Pancreas (tissue), 10 donors: ENCODE measurements around the gene TBX2. TPM values are rescaled to one million over a fixed set of nuclear protein-coding genes. Genes with fewer than 3 reads are reported as not detected.

Experiments used
- ATAC-seq, 4 donors: fragments of 200-7000 bp; cut with Tn5 transposase; one replicate each; pipeline versions ENCODE4 v1.8.0 to v1.9.1; 2020; ENCODE audit warnings: mild to moderate bottlenecking in 4 of 4, moderate library complexity in 4 of 4
- DNase-seq, 6 donors: peaks; one replicate each; pipeline ENCODE4 v3.0.0-alpha.2; 2020
- FAIRE-seq: peaks from 2 replicates; lab custom pipeline; 2012; peaks lifted over from hg19 to GRCh38; lab: Jason Lieb, UNC
- H3K27ac ChIP-seq, 4 donors: fragments of 200-600 bp; sonication (generic); 1 replicate in 3 of 4; 2 replicates in 1 of 4; pipeline versions ENCODE4 v1.5.0 to v1.8.0; 2020
- H3K27me3 ChIP-seq, 4 donors: fragments of 200-600 bp; one replicate each; pipeline ENCODE4 v1.8.0; 2021
- H3K36me3 ChIP-seq, 3 donors: fragments of 200-600 bp; sonication (generic) in 1 of 3; one replicate each; pipeline versions ENCODE4 v1.5.0 to v1.8.0; 2020 to 2021
- H3K4me1 ChIP-seq, 3 donors: fragments of 200-600 bp; one replicate each; pipeline ENCODE4 v1.8.0; 2021
- H3K4me3 ChIP-seq, 4 donors: fragments of 200-600 bp; sonication (generic) in 2 of 4; one replicate each; pipeline versions ENCODE4 v1.5.0 to v1.8.0; 2020 to 2021
- H3K9me3 ChIP-seq, 4 donors: fragments of 200-600 bp; one replicate each; pipeline ENCODE4 v1.8.0; 2021
- CTCF ChIP-seq, 4 donors: fragments of 200-600 bp; sonication (generic) in 3 of 4; IDR thresholded peaks; one replicate each; pipeline versions ENCODE4 v1.5.0 to v1.8.0; 2021; ENCODE audit warnings: antibody characterized with exemption in 4 of 4
- WGBS, 2 donors: extraction: QIAGEN DNeasy Blood & Tissue Kit; methylation state at CpG; one replicate each; pipeline ENCODE4 v1.1.7; 2013; 5-methylcytosine and 5-hydroxymethylcytosine counted together
- intact Hi-C, 3 donors: fragments of 100-400 bp; cut with DNase I; formaldehyde crosslinking; loops; one replicate each; pipeline versions ENCODE4 v1.11.1 to v1.14.2; 2022
- polyA plus RNA-seq, 2 donors: library from polyadenylated mRNA; stranded (reverse); fragments of 200-250 nt; gene quantifications; one replicate each; pipeline ENCODE4 v1.2.3, GENCODE V29; 2013
- total RNA-seq, 6 donors: library from RNA; stranded (reverse); fragmentation: NEBNext Ultra II Directional in 4 of 6; extraction: Animal tissue kit (Norgen Biotek cat#: 25700) in 4 of 6; gene quantifications; one replicate each; pipeline versions ENCODE4 v1.2.1 to v1.2.4, GENCODE V29; 2021 to 2023
- donor health status: healthy with polysubstance abuse.
- donor health status: DM: no; HTN: no; CAD: no; lungs with moderate emphysema.
- donor health status: DM: no; HTN: no; CAD: no.
- donor health status: control.
- donor health status: control.
- donor health status: Bipolar disorder and iron deficiency.
- donor health status: DM: yes; HTN: yes; CAD: no.
- donor health status: DM: no; HTN: no; CAD: no.
- donor health status: DM: no; HTN: no; CAD: no.
- donor health status: DM: yes; HTN: yes; CAD: no.

The TBX2 gene
- total and polyA plus RNA-seq, 8 donors: 1.2 to 12.1 (median 2.7) TPM

GRCh38 chr17:61390479-61390791 lies 9.2 kb upstream of the TBX2 start:
- Histone ChIP-seq H3K4me1 (peaks cover 0 to 3% (median 0%) of the 10 kb centered on the region in 3 donors), H3K27ac (no peak overlapping the region), H3K9me3 (no peaks in the 10 kb centered on the region), H3K4me3 (no peak overlapping the region), H3K36me3 (no peaks in the 10 kb centered on the region), H3K27me3 (no peaks in the 10 kb centered on the region)
- FAIRE-seq: no peak
- TF ChIP-seq CTCF (IDR thresholded peaks at IDR 0.05): no peak
- peak in 2 of 6 donors; percentile 49 to 63 for DNase-seq
- WGBS, 2 donors: 87 to 90% methylated on average over 11 of the region's 11 CpGs
- ATAC-seq: no peak
- intact Hi-C loops: loop anchor here in 2 of 3 donors (5.0 to 10.0 kb wide), 2 partner anchors 383 to 386 kb away; no protein-coding TSS in a partner anchor

- FAIRE-seq: no peak
- peaks cover 0 to 7% (median 3%) of the 10 kb centered on the region in 4 donors for H3K27me3 ChIP-seq
- peaks cover 0 to 3% (median 1%) of the 10 kb centered on the region in 3 donors for H3K4me1 ChIP-seq
- no peak overlapping the region for H3K27ac ChIP-seq
- no peak for DNase-seq
- ATAC-seq: no peak
- no peaks in the 10 kb centered on the region for H3K9me3 ChIP-seq
- no peak overlapping the region for H3K4me3 ChIP-seq
- TF ChIP-seq CTCF (IDR thresholded peaks at IDR 0.05): no peak
- intact Hi-C loops: loop anchor here in 2 of 3 donors (5.0 to 10.0 kb wide), 2 partner anchors 384 to 387 kb away; no protein-coding TSS in a partner anchor
- no peaks in the 10 kb centered on the region for H3K36me3 ChIP-seq
- WGBS, 2 donors: 94% methylated on average over 16 to 19 of the region's 19 CpGs
Measured at GRCh38 chr17:61391595-61392291, 7.9 kb upstream of the TBX2 start.

GRCh38 chr17:61392679-61393078 lies 7.0 kb upstream of the TBX2 start:
- ATAC-seq (no peak), FAIRE-seq (no peak), DNase-seq (peak in 1 of 6 donors; percentile 1)
- Histone ChIP-seq H3K9me3 (no peaks in the 10 kb centered on the region), H3K4me1 (peaks cover 0 to 9% (median 4%) of the 10 kb centered on the region in 3 donors), H3K4me3 (no peak overlapping the region), H3K36me3 (no peaks in the 10 kb centered on the region), H3K27ac (no peak overlapping the region), H3K27me3 (peaks cover 0 to 10% (median 3%) of the 10 kb centered on the region in 4 donors)
- no peak for TF ChIP-seq CTCF (IDR thresholded peaks at IDR 0.05)
- WGBS, 2 donors: 94 to 96% methylated on average over 3 of the region's 3 CpGs
- intact Hi-C loops: loop anchor here in 2 of 3 donors (5.0 to 10.0 kb wide), 2 partner anchors 385 to 388 kb away; no protein-coding TSS in a partner anchor

- H3K27me3 ChIP-seq: peaks cover 0 to 10% (median 3%) of the 10 kb centered on the region in 4 donors
- FAIRE-seq (no peak), ATAC-seq (no peak)
Measured at GRCh38 chr17:61393550-61393903, 6.1 kb upstream of the TBX2 start.

More at GRCh38 chr17:61393550-61393903, 6.1 kb upstream of the TBX2 start:
- DNase-seq: peak in 1 of 6 donors; percentile 21
- no peak for TF ChIP-seq CTCF (IDR thresholded peaks at IDR 0.05)
- H3K9me3 ChIP-seq: no peaks in the 10 kb centered on the region
- H3K36me3 ChIP-seq: no peaks in the 10 kb centered on the region
- H3K4me3 ChIP-seq: no peak overlapping the region
- 89 to 98% methylated on average over 3 of the region's 3 CpGs for WGBS, 2 donors
- peaks cover 0 to 9% (median 9%) of the 10 kb centered on the region in 3 donors for H3K4me1 ChIP-seq
- H3K27ac ChIP-seq: no peak overlapping the region
- intact Hi-C loops: loop anchor here in 2 of 3 donors (5.0 to 10.0 kb wide), 2 partner anchors 386 to 389 kb away; no protein-coding TSS in a partner anchor
